DMS114 treated with DMSO at 0.1 percent for 48 hours (cell line): Measurements from ENCODE around the gene CDH24.

ENCODE experiments used
- DNase-seq: peaks from one replicate; lab custom pipeline; 2025; ENCODE audit not compliant: unreplicated experiment; lab: John Stamatoyannopoulos, UW

The CDH24 gene

GRCh38 chr14:23056956-23057756, at the start of gene CDH24:
TSS of gene CDH24 (minus strand) at chr14:23057520. CDS start at chr14:23055733, 1,787 bp downstream.
- no peak for DNase-seq

GRCh38 chr14:23106747-23107045, 49.4 kb upstream of the CDH24 start:
- no peak for DNase-seq

- no peak for DNase-seq
Observed at GRCh38 chr14:23105348-23105824, 48.1 kb upstream of the CDH24 start.

GRCh38 chr14:23104591-23105347, 47.4 kb upstream of the CDH24 start, which contains the start of gene CIROP:
TSS of gene CIROP (minus strand) at chr14:23104989. CDS start at chr14:23104920, 69 bp downstream.
- no peak for DNase-seq

- no peak for DNase-seq
Observed at GRCh38 chr14:23104070-23104590, 46.8 kb upstream of the CDH24 start.

- no peak for DNase-seq
Observed at GRCh38 chr14:23103581-23103980, 46.3 kb upstream of the CDH24 start.

GRCh38 chr14:23102801-23103200, 45.5 kb upstream of the CDH24 start:
- DNase-seq: no peak

- no peak for DNase-seq
Observed at GRCh38 chr14:23101986-23102625, 44.8 kb upstream of the CDH24 start.

GRCh38 chr14:23101213-23101970, 44.1 kb upstream of the CDH24 start:
- DNase-seq: no peak

GRCh38 chr14:23099212-23099861, 42.0 kb upstream of the CDH24 start:
- DNase-seq: no peak

- no peak for DNase-seq
Observed at GRCh38 chr14:23097786-23098185, 40.5 kb upstream of the CDH24 start.

- no peak for DNase-seq
Observed at GRCh38 chr14:23095196-23096108, 38.1 kb upstream of the CDH24 start, which contains the start of gene C14orf119. TSS of gene C14orf119 (plus strand) at chr14:23095505. CDS start at chr14:23097659, 2,154 bp downstream.

GRCh38 chr14:23094666-23095195, 37.4 kb upstream of the CDH24 start, which contains the start of gene ACIN1:
TSS of gene ACIN1 (minus strand) at chr14:23095136. CDS start at chr14:23095112, 24 bp downstream.
- no peak for DNase-seq

- DNase-seq: no peak
Observed at GRCh38 chr14:23093991-23094665, 36.8 kb upstream of the CDH24 start.

- no peak for DNase-seq
Observed at GRCh38 chr14:23093526-23093925, 36.2 kb upstream of the CDH24 start.

- no peak for DNase-seq
Observed at GRCh38 chr14:23093104-23093503, 35.8 kb upstream of the CDH24 start.

- DNase-seq: no peak
Observed at GRCh38 chr14:23091294-23092225, 34.2 kb upstream of the CDH24 start.
